MM.1S (cell line): ENCODE data around the gene ATL1.
A peak's percentile ranks its signal among the peaks of the same experiment; 100 is the strongest.

Experiments
- DNase-seq: peaks from one replicate; pipeline ENCODE4 v3.0.0-alpha.2; 2015
- H2AFZ ChIP-seq: fragments of 300-600 bp; sonication (generic); 2 replicates; pipeline ENCODE4 v1.6.0; 2016; ENCODE audit warnings: antibody characterized with exemption, low read length
- H3F3A ChIP-seq: fragments of 300-600 bp; sonication (generic); 2 replicates; pipeline ENCODE4 v1.6.1; 2016; ENCODE audit warnings: mild to moderate bottlenecking, antibody characterized with exemption, low read length, moderate library complexity, mixed read lengths; ENCODE audit not compliant: insufficient read depth
- H3K27ac ChIP-seq: fragments of 300-600 bp; sonication (generic); 2 replicates; pipeline ENCODE4 v1.5.1; 2016; ENCODE audit warnings: mild to moderate bottlenecking, low read length
- H3K27me3 ChIP-seq: fragments of 300-600 bp; sonication (generic); replicated peaks from 2 replicates; pipeline ENCODE4 v1.6.0; 2016; ENCODE audit warnings: low read length; ENCODE audit not compliant: insufficient read depth
- H3K36me3 ChIP-seq: fragments of 300-600 bp; sonication (generic); replicated peaks from 2 replicates; pipeline ENCODE4 v1.6.1; 2016; ENCODE audit warnings: mild to moderate bottlenecking, low read length, mixed read lengths; ENCODE audit not compliant: insufficient read depth
- H3K4me1 ChIP-seq: fragments of 300-600 bp; sonication (generic); 2 replicates; pipeline ENCODE4 v1.6.1; 2016; ENCODE audit warnings: low read length, mixed read lengths
- H3K4me2 ChIP-seq: fragments of 300-600 bp; sonication (generic); 2 replicates; pipeline ENCODE4 v1.6.0; 2016; ENCODE audit warnings: low read depth, low read length
- H3K4me3 ChIP-seq: fragments of 300-600 bp; sonication (generic); 2 replicates; pipeline ENCODE4 v1.5.1; 2016; ENCODE audit warnings: low read length, mixed read lengths
- H3K79me2 ChIP-seq: fragments of 300-600 bp; sonication (generic); 2 replicates; pipeline ENCODE4 v1.6.1; 2016; ENCODE audit warnings: mixed run types, low read length, mixed read lengths
- H3K9ac ChIP-seq: fragments of 300-600 bp; sonication (generic); 2 replicates; pipeline ENCODE4 v1.6.1; 2016; ENCODE audit warnings: low read length, mixed read lengths
- H3K9me2 ChIP-seq: fragments of 300-600 bp; sonication (generic); replicated peaks from 2 replicates; pipeline ENCODE4 v1.6.1; 2016; ENCODE audit warnings: mild to moderate bottlenecking, low read length, mixed read lengths; ENCODE audit not compliant: insufficient read depth
- H3K9me3 ChIP-seq: fragments of 300-600 bp; sonication (generic); replicated peaks from 2 replicates; pipeline ENCODE4 v1.6.1; 2016; ENCODE audit warnings: mild to moderate bottlenecking, low read length, mixed read lengths; ENCODE audit not compliant: insufficient read depth
- H4K20me1 ChIP-seq: fragments of 300-600 bp; sonication (generic); 2 replicates; pipeline ENCODE4 v1.6.1; 2016; ENCODE audit warnings: mild to moderate bottlenecking, low read length, moderate library complexity, mixed read lengths; ENCODE audit not compliant: insufficient read depth
- EZH2 ChIP-seq: fragments of 300-600 bp; sonication (generic); optimal IDR thresholded peaks from 2 replicates; pipeline ENCODE3; 2017; ENCODE audit warnings: low read depth, mild to moderate bottlenecking, antibody characterized with exemption, low read length, mixed read lengths
- EZH2phosphoT487 ChIP-seq: fragments of 300-600 bp; sonication (generic); IDR thresholded peaks from 2 replicates; pipeline ENCODE4 v1.6.1; 2018; ENCODE audit warnings: antibody characterized with exemption, low read length
- TF ChIP-seq, protein P1 (sequence below): fragments of 300-600 bp; sonication (generic); IDR thresholded peaks from 2 replicates; pipeline ENCODE4 v1.5.1; 2016; ENCODE audit warnings: antibody characterized with exemption, low read length, mixed read lengths

ATL1 gene

DNA sequence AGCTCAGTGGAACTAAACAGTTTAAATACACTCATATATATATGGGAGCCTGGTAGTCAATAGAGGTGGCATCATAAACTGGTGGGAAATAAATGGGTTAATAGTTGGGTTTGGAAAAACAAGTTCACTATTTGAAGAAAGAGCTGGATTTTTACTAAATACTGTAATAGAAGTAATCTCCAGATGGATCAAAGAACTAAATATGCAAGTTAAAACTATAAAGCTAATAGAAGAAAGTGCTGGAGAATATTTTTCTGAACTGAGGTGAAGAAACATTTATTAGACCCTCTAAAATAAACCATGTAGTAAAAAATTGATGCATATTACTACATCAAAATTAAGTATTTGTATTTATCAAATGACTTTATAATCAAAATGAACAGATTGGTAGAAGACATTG, 38.8 kb downstream of the ATL1 start:
- H3K36me3 ChIP-seq, result no peaks in the 10 kb centered on the region
- no peaks in the 10 kb centered on the region for H3K27me3 ChIP-seq
- H3K4me3 ChIP-seq, result no peak overlapping the region
- no peak overlapping the region for H3K9ac ChIP-seq
- H3K79me2 ChIP-seq, result no peaks in the 10 kb centered on the region
- no peaks in the 10 kb centered on the region for H3K9me2 ChIP-seq
- no peaks in the 10 kb centered on the region for H3K9me3 ChIP-seq
- no peak overlapping the region for H3K27ac ChIP-seq
- no peaks in the 10 kb centered on the region for H3F3A ChIP-seq
- H4K20me1 ChIP-seq, result no peaks in the 10 kb centered on the region
- no peak overlapping the region for H2AFZ ChIP-seq
- no peaks in the 10 kb centered on the region for H3K4me1 ChIP-seq
- TF ChIP-seq, protein P1, sequence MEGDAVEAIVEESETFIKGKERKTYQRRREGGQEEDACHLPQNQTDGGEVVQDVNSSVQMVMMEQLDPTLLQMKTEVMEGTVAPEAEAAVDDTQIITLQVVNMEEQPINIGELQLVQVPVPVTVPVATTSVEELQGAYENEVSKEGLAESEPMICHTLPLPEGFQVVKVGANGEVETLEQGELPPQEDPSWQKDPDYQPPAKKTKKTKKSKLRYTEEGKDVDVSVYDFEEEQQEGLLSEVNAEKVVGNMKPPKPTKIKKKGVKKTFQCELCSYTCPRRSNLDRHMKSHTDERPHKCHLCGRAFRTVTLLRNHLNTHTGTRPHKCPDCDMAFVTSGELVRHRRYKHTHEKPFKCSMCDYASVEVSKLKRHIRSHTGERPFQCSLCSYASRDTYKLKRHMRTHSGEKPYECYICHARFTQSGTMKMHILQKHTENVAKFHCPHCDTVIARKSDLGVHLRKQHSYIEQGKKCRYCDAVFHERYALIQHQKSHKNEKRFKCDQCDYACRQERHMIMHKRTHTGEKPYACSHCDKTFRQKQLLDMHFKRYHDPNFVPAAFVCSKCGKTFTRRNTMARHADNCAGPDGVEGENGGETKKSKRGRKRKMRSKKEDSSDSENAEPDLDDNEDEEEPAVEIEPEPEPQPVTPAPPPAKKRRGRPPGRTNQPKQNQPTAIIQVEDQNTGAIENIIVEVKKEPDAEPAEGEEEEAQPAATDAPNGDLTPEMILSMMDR, result no peak
- TF ChIP-seq EZH2, result no peak
- no peak for TF ChIP-seq EZH2phosphoT487
- no peak for DNase-seq
- H3K4me2 ChIP-seq, result no peak overlapping the region

DNA sequence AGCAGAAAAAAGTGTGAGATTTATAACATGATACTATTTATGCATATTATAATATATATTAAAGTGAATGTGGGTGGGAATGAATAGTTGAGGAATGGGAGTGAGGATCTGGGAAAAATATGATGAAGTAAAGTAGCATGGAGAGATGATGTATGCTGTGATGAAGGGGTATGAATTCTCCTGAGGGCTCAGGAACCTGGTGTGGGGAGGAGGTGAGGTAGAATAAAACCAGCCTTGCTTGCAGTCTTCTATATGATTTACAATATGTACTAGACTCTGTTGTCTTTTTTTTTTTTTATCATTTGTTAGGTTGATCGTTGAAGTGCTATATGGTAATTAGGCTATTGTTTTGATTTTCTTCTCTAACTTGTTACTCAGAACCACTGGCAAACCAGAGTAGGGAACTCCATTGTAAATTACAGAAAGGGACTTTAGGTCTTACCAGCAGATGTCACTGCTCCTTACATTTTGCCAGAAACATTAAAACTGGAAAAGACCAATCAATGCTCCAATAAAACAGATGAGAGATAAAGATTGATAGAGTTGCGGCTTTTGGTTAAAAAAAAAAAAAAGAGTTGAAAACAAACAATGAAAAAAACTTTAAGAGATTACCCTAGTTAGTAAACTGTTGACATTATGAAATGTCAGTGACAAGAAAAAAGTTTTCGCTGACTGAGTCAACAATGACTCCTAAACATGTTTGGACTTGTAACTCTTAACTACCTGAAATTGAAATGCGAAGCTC, 39.9 kb downstream of the ATL1 start:
- DNase-seq, result peak; percentile 14
- no peak overlapping the region for H3K4me2 ChIP-seq
- TF ChIP-seq EZH2, result no peak
- TF ChIP-seq, protein P1, result peak; percentile 44
- TF ChIP-seq EZH2phosphoT487, result no peak

DNA sequence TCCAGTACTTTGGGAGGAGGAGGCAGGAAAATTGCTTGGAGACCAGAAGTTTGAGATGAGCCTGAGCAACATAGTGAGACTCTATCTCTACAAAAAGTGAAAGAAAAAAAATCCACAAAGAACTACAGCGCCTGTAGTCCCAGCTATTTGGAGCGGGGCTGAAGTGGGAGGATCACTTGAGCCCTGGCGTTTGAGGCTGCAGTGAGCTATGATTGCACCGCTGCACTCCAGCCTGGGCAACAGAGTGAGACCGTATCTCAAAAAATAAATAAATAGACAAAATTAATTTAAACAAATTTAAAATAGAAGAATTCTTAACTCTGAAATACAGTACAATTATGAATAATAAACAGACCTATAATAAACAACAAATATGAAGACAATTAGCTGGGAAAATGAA, 40.9 kb downstream of the ATL1 start:
- peaks cover 4% of the 10 kb centered on the region; the same call in 1 of the 2 replicates for H3K4me1 ChIP-seq
- DNase-seq, result no peak
- H3K9me3 ChIP-seq, result no peaks in the 10 kb centered on the region
- TF ChIP-seq EZH2phosphoT487, result no peak
- TF ChIP-seq, protein P1, result no peak
- TF ChIP-seq EZH2, result no peak
- H3K79me2 ChIP-seq, result no peaks in the 10 kb centered on the region
- no peak overlapping the region for H3K9ac ChIP-seq
- H3K36me3 ChIP-seq, result no peaks in the 10 kb centered on the region
- no peak overlapping the region for H2AFZ ChIP-seq
- H3F3A ChIP-seq, result no peaks in the 10 kb centered on the region
- no peaks in the 10 kb centered on the region for H3K9me2 ChIP-seq
- H3K27me3 ChIP-seq, result no peaks in the 10 kb centered on the region
- no peak overlapping the region for H3K4me3 ChIP-seq
- H3K27ac ChIP-seq, result no peak overlapping the region
- H4K20me1 ChIP-seq, result no peaks in the 10 kb centered on the region
- H3K4me2 ChIP-seq, result no peak overlapping the region

More for the DNA sequence above, 39.9 kb downstream of the ATL1 start:
- Histone ChIP-seq H4K20me1 (no peaks in the 10 kb centered on the region), H2AFZ (no peak overlapping the region), H3K79me2 (no peaks in the 10 kb centered on the region), H3K4me1 (no peaks in the 10 kb centered on the region), H3K9me3 (no peaks in the 10 kb centered on the region), H3K9ac (no peak overlapping the region), H3K36me3 (no peaks in the 10 kb centered on the region), H3K9me2 (no peaks in the 10 kb centered on the region), H3K4me3 (no peak overlapping the region), H3K27me3 (no peaks in the 10 kb centered on the region), H3K27ac (no peak overlapping the region), H3F3A (no peaks in the 10 kb centered on the region)
